ENCODE data around the gene PTP4A2.
"Not testable (repeated sequence)": the region's sequence is repeated elsewhere in the genome, so short reads cannot be mapped to it uniquely, and the experiment has no call there.

PTP4A2 gene

DNA sequence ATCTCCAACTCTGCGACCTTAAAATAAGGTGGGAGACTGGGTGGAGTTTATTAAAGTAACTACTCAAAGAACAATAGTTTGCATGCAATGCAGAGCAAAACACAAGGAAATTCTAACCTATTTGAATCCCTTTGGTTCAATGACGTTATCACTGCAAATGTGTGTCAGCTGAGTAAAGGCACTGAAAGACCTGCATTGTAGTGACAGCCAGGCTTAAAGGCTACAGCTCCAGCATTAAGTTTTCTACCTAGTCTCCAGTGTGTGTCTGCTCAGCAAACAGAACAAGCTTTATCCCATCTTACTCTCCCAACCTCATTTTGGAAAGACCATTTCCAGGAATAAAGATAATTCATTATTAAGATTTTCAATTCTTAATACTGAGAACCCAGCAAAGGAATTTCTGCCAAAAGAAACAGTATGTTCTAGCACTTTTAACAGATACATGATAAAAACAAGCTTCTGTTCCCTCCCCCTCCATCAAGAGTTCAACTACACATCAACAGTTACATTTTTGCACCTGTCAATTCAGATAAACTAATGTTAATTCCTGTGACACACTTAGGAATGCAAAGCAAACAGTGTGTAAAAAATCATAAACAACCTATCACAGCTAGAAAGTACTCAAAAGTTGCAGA, 14.2 kb downstream of the PTP4A2 start:
- no peak for DNase-seq

DNA sequence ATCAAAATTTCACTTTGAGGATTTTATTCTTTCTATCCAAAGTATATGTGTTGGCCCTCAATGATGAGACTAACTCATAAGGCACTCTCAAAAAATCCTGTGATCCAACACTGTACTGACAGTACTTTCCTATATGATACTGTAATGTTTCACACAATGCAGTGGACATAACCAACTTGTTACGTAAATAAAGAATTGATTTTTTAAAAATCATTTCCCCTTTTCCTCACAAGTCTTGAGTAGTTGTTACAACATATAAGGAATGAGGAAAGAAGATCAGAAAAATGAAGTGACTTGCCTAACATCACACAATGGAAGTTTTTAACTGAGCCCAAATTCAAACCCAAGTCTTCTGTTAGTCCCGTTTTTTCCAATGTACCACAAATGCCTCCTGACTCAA, 17.2 kb downstream of the PTP4A2 start:
- no peak for DNase-seq

DNA sequence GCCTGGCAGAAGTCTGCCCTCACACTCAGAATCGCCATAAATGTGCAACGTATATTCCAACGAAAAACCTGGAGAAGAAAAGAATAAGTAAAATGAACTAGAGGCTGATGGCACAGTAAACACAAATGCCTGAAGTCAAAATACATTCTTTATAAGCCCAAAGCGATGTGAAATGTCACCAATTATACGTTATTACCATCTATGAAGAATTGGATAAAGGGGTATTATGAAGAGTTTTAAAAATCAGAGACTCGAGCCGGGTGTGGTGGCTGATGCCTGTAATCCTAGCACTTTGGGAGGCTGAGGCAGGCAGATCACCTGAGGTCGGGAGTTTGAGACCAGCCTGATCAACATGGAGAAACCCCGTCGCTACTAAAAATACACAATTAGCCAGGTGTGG, 18.6 kb downstream of the PTP4A2 start:
- DNase-seq = no peak

DNA sequence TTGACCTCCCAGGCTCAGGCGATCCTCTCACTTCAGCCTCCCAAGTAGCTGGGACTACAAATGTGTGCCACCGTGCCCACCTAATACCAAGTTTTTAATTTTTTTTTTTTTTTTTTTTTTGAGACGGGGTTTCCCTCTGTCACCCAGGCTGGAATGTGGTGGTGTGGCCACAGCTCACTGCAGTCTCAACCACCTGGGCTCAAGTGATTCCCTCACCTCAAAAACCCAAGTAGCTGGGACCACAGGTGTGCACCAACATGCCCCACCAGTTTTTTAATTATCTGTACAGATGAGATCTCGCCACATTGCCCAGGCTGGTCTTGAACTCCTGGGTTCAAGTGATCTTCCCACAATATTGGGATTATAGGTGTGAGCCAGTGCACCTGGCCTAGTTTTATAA, 22.7 kb downstream of the PTP4A2 start:
- DNase-seq = no peak

DNA sequence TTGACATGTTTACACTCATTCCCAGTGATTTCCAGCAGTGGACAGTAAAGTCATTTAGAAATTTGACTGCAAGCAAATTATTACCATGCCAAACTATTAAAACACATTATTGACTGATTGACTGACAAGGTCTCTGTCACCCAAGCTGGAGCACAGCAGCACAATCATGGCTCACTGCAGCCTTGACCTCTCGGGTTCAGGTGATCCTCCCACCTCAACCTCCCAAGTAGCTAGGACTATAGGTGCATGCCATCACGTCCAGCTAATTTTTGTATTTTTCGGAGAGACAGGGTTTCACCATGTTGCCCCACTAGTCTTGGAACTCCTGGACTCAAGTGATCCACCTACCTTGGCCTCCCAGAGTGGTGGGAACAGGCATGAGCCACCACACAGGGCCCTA, 24.2 kb downstream of the PTP4A2 start:
- DNase-seq = no peak

DNA sequence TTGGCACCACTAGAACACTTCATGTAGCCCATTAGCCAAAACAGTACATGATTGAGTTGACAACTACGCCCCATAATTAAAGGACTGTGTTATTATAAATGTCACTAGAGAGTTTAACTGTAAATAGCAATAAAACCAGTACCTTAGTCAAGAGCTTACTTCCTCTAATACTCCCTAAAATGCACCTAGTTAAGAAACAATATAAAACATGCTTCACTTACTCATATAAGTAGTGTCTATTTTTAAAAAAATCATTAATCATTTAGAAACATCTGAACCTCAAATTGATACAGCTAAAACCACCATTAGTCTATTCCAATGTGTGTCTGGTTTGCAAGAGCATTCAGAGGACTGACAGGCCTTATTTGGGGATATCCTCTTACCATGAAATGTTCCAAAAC, 25.3 kb downstream of the PTP4A2 start:
- DNase-seq = no peak

DNA sequence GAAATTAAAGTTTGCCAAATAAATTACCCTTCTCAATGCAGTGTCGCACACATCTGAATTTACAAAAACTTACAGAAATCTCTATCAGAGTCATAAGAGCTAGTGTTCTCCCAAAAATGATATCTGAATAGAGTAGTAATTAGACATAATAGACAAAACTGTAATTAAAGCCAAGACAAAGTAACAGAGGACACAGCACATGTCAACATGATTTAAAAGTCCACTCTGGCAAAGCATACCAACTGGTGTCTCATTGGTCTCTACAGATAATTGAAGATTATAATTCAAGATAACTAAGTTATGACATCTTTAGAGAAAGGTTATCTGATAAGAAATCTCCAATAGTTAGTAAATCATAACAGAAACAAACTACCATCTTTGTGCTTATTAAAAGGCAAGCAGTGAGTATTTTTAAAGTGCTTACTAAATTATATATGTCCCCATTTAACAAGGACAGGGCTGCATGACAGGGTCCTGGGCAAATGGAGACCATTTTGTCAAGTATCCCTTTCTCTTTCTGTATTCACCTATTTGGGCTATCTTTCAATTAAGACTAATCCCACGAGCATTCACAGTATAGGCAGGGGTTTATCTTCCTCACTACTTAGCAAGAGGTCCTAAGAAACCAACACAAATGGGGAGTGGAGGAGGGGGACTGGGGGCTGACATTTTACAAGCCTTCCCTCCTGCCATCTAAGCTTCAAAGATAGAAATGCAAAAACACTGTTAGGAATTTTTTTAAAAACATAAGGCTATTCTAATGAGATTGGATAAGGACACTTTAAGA, 26.0 kb downstream of the PTP4A2 start:
- DNase-seq = no peak

DNA sequence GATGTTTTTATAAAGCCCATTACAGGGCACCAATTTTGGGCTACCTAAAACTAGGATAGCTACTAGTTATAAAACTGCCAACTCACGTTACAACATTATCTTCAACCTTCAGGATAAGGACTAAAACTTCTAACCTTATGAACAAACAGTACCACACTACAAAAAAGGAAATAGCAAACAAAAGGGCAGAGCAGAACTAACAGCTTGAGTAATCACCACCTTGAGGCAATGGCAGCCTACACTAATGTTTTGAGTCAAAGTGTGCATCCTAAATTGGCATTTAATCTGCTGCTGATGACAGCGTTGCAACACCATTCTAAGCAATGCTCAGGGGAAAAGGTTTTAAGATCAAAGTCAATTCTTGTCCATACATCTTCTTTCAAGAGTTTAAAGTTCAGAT, 27.2 kb downstream of the PTP4A2 start:
- no peak for DNase-seq

DNA sequence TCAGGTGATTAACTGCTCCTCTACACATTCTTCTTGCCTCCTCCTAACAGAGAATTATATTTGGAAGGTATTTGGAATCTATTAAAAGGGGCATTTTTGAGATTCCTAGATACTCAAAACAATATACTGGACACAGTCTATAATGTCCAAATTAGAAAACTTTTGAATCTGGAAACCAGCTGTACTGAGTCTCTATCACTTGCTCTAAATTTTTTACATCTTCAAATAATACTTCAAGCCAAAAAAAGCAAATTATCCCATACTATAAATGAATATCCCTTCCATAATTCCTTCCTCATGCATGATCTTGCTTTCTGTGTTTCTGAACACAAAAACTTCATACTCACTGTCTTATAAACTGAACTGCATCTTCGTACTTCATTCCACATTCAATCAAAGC, 28.5 kb downstream of the PTP4A2 start:
- DNase-seq = no peak

DNA sequence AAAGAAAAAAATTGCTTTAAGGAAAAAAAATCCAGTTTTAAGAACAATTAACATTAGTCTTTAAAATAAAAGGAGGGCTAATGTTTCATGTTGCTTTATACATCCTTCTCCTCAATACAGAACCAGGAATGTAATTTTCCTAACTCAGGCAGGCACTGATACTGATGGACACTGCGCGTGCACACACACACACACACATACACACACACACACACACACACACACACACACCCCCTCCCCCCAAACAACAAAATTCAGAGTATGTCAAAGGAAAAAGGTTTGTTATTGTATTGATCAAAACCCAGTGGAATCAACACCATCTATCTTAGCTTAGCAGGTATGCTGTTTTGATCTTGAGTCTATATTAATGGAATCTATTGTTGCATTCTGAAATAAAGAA, 31.6 kb downstream of the PTP4A2 start:
- DNase-seq = no peak

DNA sequence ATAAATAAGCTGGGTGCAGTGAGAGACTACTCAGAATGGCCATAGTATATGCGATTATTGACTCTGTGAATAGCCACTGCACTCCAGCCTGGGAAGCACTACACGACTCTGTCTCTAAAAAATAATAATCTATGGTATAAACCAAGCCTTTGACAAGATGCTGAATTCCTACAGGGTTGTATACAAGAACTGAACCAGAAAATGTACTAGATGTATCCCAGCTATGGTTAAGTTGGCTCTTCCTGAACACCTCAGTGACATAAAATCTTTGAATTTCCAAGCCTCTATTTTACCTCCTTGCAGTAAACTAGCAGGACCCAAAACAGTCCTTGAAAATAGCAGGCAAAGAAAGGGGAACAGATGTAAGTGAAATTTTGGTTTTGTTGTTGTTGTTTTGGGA, 32.5 kb downstream of the PTP4A2 start:
- no peak for DNase-seq

DNA sequence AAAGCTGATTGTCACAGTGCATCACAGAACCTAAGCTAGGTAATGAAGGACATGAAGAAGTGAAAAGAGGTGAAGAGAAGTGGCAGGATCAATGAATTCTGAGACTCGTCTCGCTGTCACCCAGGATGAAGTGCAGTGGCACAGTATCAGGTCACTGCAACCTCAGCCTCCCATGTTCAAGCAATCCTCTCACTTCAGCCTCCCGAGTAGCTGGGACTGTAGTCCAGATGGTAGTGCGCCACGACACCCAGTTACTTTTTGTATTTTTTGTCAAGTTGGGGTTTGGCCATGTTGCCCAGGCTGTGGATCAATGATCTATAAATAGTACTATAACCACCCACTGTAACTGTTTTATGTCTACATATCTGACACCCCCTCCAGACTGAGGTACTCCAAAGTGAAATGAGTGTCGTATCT, 33.1 kb downstream of the PTP4A2 start:
- DNase-seq = no peak

DNA sequence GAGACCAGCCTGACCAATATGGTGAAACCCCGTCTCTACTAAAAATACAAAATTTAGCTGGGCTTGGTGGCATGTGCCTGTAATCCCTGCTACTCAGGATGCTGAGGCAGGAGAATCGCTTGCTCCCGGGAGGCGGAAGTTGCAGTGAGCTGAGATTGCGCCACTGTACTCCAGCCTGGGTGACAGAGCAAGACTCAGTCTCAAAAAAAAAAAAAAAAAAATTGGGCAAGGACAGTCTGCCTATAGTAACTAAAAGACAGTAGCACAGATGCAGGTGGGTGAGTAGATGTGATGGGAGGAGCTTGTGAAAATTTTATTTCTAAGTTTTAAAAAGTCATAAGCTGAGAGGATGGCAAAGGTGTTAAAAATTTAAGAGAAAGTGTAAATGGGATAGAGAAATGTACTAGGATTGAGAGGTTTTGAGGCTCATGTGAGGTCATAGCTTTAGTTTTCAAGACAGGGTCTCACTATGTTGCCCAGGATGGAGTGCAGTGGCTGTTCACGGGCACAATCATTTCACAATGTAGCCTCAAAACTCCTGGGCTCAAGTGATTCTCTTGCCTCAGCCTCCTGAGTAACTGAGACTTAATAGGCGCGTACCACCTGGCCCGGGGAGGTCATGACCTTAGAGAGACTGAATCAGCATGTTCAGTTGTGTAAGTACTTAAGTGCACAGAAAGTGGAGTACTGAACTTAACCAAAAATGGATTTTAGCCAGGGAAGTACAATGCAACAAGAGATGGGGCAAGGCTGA, 33.7 kb downstream of the PTP4A2 start:
- DNase-seq = no peak

DNA sequence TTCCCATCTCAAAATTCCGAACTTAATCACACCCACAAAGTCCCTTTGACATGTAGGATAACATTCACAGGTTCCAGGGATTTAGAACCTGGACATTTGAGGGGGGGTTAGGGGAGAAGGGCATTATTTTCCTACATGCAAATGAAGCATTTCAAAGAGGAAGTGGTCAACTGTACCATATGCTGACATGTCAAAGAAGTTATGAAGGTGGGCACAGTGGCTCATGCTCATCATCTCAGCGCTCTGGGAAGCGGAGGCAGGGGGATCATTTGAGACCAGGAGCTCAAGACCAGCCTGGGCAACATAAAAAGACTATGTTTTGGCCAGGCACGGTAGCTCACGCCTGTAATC, 35.7 kb downstream of the PTP4A2 start:
- no peak for DNase-seq

DNA sequence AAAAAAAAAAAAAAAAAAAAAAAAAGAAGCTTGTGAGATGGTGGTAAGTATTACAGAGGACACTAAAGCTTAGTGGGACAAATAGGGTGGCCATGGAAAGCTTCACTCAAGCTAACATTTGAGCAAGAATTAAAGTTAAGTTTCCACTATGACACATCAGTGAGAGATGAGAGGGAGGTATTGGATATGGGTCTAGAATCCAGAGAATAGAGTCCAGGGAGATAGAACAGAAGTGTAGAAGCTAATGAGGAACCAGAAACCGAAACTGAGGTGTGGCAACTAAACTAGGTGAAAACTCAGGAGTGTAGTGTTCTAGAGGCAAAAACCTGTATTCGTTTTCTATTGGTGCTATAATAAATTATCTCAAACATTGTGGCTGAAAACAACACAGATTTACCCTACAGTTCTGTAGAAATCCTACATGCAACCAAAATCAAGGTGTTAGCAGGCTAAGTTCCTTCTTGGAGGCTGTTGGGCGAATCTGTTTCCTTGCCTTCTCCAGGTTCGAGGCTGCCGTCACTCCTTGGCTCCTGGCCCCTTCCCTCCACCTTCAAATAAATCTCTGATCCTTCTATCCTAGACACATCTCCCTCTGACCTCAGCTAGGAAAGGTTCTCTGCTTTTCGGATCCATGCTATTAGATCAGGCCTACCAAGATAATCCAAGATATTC, 36.2 kb downstream of the PTP4A2 start:
- DNase-seq = no peak

DNA sequence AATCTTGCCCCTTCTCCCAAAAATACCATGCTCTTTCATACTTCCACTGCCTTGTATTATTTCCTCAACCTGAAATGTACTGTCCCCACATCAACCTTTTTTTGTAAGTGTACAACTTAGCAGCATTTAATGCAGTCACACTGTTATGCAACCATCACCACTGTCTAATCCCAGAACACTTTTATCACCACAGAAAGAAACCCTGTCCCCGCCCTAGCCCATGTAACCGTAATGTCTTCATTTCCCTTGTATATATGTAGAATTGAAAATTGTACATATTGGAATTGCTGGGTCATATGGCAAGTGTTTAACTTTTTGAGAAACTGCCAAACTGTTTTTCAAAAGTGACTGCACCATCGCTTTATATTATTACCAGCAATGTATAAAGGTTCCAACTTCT, 37.4 kb downstream of the PTP4A2 start:
- no peak for DNase-seq

DNA sequence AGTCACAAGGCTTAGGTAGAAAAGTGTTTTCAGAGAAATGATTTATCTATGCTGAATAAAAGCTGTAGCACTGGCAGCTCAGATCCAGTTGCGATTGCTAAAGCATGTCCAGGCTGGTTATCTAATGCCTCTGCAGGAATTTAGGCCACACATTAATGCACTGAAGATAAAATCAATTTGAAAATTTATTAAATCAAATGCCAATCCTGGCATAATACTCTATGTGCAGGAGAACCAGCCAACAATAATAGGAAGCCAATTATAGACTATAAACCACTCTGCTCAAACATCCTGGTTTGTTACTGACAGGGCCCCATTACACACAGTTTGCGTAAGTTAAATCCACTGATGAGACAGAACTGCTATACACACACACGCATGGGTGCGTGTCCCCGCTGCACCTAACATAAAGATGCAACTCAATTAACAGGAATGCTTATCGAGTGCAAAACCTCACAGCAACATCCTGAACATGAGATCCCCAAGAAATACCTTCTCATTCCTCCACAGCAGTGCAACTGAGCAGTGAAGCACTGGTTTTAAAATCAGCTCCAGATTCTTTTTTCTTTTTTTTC, 40.6 kb downstream of the PTP4A2 start:
- no peak for DNase-seq

DNA sequence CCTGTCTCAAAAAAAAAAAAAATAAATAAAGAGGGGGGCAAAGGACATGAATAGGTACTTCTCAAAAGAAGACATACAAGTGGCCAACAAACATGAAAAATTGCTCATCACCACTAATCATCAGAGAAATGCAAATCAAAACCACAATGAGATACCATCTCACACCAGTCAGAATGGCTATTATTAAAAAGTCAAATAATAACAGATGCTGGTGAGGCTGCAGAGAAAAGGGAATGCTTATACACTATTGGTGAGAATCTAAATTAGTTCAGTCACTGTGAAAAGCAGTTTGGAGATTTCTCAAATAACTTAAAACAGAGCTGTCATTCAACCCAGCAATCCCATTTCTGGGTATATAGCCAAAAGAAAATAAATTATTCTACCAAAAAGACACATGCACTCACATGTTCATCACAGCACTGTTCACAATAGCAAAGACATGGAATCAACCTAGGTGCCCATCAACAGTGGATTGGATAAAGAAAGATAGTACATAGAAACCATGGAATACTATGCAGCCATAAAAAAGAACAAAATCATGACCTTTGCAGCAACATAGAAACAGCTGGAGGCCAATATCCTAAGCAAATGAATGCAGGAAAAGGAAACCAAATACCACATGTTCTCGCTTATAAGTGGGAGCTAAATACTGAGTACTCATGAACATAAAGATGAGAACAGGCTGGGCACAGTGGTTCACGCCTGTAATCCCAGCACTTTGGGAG, 42.5 kb downstream of the PTP4A2 start:
- not testable (repeated sequence) for DNase-seq

DNA sequence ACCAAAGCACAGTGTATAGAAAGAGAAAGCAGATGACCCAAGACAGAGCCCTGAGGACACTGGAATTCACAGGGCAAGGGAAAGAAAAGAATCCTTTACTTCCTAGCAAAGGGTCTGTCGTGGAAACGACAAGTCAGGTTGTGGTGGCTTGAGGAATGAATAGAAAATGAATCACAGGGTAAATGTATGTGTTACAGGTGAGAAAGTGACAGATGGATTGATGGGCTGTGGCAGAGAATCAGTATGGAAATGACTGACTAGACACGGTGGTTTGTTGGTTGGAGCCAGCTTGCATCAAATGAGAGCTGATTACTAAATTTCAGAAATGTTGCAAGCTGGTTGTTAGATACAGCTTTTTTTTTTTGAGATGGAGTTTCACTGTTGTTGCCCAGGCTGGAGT, 46.9 kb downstream of the PTP4A2 start:
- DNase-seq = no peak

DNA sequence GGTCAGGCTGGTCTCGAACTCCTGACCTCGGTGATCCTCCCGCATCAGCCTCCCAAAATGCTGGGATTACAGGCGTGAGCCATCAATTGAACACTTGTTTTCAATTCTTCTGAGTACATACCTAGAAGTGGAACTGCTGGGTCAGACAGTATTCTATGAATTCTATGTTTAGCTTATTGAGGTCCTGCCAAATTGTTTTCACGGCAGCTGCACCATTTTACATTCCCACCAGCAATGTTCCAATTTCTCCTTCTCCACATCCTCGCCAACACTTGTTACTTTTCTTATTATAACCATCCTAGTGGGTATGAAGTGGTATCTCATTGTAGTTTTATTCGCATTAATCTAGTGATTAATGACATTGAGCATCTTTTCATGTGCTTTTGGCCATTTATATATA, 49.9 kb downstream of the PTP4A2 start:
- no peak for DNase-seq

DNA sequence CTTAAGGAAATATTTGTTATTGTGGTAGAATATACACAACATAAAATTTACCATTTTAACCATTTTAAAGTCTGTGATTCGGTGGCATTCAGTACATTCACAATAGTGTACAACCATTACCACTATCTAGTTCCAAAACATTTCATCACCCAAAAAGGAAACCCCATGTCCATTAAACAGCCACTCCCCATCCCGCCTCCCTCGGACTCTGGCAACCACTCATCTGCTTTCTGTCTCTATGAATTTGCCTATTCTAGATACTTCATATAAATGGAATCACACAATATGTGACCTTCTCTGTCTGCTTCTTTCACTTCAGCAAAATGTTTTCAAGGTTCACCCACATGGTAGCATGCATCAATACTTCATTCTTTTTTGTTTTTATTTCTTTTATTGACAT, 51.3 kb downstream of the PTP4A2 start:
- DNase-seq = no peak

DNA sequence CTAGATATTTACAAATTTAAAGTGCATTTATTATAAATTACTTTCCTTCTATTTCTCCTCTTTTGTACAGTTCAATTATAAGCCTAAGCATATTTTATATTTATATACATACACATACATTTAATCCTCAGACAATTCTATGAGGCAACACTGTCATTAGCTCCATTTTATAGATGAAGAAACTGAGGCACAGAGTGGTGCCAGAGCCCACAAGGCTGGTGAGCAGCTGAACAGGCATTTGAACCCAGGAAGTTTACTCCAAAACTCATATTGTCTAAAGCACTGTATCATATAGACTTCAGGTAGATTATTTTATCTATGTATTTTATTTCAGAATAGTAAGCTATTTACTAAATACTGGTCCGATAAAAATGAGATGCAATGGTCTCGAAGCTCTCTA, 52.3 kb downstream of the PTP4A2 start:
- no peak for DNase-seq

Measured in activated CD8-positive, alpha-beta memory T cell treated with anti-CD3 and anti-CD28 coated beads, Interleukin-2, amount 50 U/mL, for 4 hours (primary cell).